ENCODE results near the gene CEACAM16.

DNA sequence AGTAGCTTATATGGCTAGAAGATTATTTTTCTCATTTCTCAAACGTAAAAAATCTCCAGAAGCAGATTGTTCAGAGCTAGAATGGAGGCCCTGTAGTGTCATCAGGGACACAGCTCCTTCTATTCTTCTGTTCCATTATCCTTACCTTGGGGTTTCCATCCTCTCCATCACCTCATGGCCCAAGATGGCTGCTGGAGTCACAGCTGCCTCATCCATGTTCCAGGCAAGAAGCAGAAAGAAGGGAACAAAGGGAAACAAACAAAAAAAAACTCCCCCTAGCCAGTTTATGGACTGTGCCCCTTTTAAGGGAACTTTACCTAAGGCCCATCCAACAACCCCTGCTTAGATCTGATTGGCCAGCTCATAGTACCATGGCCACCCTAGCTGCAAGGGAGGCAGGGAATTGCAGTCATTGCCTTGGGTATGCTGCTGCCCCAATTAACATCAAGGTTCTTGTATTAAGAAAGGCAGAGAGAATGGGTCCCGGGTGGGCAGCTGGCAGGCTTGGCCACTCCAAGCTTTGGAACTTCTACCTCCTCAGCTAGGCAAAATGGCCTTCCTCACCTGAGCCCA is 15.7 kb downstream of the CEACAM16 start:
- TF ChIP-seq CTCF (conservative IDR thresholded peaks at IDR 0.05; ENCODE audit: low read depth, low read length): no peak
- no peak for TF ChIP-seq EZH2phosphoT487 (IDR thresholded peaks at IDR 0.05; ENCODE audit: borderline replicate concordance, low read length)
- TF ChIP-seq EZH2 (IDR thresholded peaks at IDR 0.05; ENCODE audit: low read length, unreplicated experiment): no peak

All from PC-3 (cell line).